ENCODE data around the gene MTSS2.
A peak's percentile ranks its signal among the peaks of the same experiment; 100 is the strongest.

MTSS2 gene

DNA sequence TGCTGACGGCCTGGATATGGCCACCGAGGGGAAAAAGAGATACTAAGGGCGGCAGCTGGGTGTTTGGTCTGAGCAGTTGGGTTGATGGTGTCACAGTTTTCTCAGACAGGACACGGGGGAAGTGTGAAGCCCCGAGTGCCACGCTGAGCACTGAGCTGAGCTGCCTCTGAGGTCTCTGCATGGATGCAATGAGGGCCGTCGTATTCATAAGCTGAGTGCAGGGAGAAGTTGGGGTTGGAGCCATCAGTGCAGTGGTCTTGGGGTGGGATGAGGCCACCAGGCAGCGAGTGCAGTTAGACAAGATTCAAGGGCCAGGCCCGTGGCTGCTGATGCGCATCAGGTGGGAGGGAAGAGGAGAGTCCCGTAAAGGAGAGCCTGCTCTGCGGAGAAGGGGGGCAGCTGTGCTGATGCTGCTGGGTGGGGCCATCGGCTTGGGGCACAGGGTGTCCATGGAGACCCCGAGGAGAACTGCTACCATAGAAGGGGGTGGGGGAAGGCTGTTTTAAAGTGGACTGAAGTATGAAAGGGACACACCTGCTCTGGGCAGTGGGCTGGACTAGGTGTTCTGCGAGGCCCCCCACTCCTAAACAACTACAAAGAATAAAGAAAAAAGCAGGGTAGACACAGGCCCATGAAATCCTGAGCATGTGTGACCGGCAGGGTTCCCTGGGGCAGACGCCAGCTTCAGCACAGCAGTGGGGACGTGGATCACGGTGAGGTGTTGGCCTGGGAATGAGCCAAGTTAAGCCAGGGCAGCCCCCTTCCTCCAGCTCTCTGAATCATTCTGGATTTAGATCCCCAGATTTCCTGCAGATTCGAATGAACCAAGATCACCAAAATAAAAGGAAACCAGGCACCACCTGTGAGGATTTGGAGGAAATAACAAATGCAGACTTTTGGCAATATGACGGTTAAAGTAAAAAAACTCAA, 19.8 kb downstream of the MTSS2 start:
- DNase-seq: peak; percentile 46

DNA sequence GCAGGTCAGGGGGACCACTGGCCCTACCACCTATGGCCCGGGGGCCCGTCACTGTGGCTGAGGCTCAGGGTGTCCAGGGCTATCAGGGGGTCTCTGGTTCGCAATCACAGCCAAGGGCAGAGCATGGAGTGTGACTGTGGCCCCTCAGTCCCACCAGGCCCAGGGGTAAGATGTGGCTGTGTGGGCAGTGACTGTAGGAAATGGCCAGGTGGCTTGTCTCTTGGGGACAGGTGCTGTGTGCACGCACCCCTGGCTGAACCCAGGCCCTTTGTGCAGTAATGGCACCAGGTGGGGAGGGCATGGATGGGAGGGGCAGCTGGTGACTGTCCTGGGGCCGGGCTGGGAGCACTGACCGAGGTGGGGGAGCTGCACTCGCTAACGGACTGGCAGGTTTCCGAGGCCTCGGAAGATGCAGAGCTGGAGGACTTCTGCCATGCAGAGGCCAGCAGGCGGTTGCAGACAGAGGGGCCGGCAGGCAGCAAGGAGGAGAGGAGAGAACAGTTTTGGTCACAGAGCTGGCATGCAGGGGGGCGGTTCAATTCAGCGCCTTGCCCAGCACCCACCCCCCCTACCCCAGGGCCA, 20.6 kb downstream of the MTSS2 start:
- peak; percentile 50 for DNase-seq

DNA sequence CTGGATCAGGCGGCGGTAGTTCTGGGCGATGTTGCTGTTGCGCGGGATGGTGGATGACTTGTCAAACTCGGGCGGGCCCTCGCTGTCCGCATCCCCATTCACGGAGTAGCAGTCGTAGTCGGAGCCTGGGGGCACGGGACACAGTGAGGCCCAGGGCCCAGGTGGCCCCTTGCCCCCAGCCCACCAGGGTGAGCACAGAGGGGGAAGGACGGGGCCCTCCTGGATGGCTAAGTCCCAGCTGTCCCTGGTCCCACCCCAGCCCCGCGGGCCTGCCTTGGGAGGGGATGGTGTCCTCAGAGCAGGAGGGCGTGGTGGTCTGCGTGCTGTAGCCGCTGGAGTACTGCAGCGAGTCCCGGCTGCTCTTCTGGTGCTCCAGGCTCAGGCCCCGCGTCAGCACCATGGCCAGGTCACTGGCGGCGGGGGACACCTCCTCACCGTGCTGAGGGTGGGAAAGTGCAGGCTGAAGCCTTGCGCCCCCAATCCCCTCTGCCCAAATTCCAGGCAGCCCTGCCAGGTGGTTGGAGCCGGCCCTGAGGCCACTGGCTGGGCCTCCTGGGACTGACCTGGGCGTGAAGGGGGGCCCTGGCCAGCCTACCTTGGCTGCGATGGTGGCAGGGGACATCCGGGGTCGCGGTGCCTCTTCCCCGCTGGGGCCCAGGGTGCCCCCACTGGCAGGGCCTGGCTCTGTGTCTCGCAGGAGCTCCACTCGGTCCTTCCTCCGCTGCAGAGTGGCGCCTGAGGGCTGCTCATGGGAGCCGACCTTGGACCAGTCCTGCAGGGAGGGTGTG, 21.3 kb downstream of the MTSS2 start:
- DNase-seq: peak; percentile 28

DNA sequence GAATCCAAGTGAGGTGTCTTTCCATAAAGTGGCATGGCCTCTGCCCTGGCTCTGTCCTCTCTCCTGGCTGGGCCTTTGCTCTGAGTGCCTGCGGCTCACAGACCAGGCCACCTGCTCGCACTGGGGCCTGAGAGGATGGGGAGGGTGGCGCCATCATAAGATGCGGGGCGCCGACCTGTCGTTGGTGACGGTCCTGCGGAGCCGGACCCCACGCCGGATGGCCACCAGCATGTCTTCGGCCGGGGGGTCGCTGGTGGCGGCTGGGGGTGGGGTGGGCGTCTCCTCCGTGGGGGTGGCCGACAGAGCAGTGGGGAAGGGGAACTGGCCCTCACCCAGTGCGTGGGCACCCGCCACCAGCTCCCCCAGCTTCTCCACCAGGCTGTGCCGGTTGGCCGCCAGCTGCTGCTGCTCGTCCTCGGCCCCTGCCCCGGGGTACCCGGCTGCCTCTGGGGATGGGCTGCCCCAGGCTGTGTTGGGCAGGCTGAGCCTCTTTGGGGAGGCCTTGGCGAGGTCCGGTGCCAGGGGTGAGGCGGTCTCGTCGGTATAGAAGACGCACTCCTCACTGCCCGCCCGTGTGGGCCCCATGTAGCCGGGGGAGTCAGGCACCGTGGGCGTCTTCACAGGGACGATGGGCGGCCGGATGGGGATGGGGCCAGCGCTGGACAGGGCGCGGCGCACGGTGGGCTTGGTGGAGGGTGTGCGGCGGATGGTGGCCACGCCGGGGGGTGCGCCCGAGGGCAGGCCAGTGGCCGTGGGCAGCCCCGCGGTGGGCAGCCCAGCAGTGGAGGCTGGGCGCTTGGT, 22.1 kb downstream of the MTSS2 start:
- peak; percentile 18 for DNase-seq

DNA sequence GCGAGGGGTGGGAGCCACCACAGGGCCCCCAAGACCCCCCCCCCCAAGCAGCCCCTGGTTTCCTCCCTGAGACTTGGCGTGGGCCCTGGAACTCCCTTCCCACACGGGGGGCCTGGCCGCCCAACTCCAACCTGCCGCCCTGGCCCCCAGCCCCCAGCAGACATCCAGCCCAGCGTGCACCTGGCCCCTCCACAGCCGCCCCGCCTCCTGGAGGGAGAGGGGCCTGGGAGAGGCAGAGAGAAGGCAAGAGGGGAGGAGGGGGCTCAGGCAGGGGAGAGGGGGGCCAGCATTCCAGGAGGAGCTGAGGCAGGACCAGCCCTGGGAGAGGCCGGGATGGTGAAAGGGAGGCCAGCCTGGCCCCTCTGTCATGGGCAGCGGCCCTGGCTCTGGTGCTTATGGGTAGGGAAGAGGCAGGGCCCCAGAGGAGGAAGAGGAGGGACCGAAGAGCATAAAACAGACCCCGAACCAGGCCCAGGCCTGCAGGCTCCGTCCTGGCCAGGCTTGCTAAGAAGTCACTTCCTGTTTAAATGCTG, 22.8 kb downstream of the MTSS2 start:
- no peak for DNase-seq

DNA sequence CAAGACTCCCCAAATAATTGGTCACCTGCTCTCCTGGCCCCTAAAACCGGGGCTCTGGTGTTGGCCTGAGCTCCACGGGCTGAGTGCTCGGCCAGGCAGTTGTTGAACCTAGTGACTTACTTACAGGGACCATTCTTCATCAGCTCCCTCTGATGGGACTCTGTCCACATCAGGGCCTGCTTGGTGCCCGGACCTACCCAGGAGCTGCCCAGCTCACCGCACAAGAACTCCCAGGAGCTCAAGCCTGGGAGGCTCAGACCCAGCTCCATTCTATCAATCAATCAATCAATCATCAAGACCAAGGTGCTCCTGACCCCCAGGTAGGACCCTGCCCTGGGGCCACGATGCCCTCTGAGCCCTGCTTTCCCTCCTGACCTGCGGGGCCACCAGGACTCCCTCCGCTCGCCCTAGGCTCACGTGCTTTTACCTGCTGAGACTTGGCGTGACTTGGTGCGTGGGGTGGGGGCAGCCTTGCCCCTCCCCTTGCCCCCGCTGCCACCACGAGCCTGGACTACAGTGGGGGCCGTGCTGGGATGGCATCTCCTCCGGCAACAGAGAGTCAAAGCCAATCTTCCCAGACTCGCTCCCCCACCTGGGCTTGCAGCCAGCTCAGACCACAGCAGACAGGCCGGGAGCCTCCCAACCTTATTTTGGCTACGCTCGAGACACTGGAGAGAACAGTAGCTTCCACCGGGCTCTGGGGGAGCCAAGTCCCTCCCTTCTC, 23.8 kb downstream of the MTSS2 start:
- DNase-seq: no peak

DNA sequence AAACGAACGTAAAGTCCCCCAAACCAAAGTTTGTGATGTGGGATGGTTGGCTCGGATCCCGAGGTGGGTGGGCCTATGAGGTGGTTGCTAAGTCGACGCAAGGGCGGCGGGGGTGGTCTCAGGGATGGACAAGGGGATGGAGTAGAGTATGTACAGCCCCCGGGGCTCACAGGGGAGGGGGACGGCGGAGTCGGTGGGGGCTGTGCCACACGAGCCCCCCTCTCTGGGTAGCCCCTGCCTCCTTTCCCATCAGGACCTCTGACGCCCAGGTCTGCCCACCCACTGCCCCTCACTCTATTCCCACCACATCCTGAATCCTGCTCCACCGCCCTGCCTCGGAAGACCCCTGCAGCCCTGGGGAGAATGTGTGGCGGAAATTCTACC, 24.3 kb downstream of the MTSS2 start:
- no peak for DNase-seq

DNA sequence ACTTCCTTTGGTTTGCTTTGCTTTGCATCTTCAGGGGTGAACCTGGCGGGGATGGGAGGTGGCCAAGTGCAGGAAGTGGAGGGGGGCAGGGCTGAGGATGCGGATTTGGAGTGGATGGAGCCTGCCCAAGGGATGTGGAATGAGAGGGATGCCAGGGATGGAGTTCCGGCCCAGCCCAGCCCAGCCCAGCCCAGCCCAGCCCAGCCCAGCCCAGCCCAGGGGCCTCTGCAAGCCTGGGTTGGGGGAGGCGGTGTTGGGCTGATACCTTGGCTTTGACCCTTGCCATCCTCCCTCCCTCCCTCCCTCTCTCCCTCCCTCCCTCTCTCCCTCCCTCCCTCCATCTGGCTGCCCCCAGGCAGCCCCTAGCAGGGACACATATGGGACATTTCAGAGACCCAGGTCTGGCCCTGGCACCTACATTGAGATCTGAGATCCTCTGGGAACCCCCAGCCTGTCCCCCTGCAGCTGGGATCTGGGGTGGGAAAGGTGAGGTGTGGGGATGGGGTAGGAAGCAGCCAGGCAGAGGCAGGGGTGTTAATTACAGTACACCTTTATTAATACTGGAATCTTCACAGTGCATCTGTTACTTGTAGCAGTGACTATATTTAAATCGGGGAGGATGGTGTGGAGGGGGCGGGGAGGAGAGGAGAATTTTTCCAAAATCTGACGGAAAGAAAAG, 25.0 kb downstream of the MTSS2 start:
- no peak for DNase-seq

DNA sequence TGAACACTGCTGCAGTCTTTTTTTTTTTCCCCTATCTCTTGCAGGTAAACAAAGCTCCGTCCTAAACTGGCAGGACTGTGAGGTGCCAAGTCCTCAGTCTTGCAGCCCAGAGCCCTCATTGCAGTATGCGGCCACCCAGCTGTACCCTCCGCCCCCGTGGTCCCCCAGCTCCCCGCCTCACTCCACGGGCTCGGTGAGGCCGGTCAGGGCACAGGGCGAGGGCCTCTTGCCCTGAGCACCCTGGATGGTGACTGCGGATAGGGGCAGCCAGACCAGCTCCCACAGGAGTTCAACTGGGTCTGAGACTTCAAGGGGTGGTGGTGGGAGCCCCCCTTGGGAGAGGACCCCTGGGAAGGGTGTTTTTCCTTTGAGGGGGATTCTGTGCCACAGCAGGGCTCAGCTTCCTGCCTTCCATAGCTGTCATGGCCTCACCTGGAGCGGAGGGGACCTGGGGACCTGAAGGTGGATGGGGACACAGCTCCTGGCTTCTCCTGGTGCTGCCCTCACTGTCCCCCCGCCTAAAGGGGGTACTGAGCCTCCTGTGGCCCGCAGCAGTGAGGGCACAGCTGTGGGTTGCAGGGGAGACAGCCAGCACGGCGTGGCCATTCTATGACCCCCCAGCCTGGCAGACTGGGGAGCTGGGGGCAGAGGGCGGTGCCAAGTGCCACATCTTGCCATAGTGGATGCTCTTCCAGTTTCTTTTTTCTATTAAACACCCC, 25.7 kb downstream of the MTSS2 start:
- DNase-seq: no peak

DNA sequence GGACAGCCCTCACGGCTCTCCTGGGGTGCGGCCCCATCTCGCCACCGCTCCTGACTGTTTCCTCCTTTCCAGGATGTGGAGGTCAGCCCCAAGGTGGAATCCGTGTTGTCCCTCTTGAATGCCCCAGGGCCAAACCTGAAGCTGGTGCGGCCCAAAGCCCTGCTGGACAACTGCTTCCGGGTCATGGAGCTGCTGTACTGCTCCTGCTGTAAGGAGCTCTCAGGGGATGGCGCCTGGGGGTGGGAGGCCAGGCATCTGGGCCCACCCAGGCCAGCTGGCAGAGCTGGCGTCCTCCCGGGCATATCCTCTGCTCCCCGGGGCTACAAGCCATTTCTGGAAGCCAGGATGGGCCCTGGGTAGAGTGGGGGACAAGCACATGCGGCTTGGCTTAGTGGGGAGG, 26.3 kb downstream of the MTSS2 start:
- no peak for DNase-seq

DNA sequence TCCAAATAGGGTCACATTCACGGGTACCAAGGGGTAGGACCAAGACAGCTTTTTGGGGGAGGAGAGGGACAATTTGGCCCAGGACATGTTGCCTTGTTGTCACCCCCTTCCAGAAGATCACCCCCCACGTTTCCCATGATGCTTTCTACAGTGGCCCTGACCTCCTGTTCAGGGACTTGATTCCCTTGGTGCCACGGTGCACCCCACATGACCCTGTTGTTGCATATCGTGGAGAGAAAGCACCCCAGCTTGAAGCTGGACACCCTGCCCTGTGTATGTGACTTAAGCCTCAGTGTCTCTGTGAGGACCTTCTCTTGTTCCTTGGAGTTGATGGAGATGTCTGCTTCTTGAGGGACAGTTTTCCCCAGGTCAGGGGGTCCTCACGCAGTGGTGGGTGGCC, 26.9 kb downstream of the MTSS2 start:
- no peak for DNase-seq

DNA sequence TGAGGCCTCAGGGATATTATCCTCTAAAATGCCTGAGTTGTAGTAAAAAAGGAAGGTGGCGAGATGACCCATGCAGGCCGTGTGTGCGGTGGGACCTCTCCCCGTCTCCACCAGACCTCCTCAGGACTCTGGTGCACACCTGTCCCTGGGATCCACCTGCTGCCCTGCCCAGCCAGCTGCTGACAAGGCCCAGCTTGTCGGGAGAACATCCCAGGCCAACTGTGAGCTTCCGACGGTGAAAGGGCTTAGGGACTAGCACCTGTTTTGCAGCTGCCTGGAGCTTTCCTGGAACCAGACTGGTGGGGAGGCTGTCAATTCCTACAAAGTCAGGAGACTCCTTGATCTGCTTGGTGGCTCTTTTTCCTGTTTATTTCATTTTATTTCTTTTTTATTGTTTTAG, 27.9 kb downstream of the MTSS2 start:
- DNase-seq: no peak

DNA sequence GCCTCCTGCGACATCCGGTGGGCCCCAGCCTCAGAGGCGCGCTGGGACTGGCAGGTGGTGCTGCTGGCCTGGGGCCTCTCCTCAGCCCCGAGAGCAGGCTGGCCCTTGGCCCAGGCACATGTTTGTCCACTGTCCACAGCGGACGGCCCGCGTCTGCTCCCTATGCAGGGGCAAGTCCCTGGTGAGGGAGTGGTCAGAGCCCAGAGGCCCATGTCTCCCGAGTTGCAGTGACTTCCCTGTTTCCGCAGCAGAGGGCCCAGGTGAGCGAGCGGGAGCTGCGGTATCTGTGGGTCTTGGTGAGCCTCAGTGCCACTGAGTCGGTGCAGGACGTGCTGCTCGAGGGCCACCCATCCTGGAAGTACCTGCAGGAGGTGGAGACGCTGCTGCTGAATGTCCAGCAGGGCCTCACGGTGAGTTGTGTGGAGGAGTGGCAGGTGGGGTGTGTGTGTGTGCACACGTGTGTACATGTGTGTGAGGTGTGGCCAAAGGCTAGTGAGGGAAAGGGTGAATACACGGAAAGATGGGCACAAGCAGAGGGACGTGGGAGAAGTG, 29.1 kb downstream of the MTSS2 start:
- DNase-seq: no peak

DNA sequence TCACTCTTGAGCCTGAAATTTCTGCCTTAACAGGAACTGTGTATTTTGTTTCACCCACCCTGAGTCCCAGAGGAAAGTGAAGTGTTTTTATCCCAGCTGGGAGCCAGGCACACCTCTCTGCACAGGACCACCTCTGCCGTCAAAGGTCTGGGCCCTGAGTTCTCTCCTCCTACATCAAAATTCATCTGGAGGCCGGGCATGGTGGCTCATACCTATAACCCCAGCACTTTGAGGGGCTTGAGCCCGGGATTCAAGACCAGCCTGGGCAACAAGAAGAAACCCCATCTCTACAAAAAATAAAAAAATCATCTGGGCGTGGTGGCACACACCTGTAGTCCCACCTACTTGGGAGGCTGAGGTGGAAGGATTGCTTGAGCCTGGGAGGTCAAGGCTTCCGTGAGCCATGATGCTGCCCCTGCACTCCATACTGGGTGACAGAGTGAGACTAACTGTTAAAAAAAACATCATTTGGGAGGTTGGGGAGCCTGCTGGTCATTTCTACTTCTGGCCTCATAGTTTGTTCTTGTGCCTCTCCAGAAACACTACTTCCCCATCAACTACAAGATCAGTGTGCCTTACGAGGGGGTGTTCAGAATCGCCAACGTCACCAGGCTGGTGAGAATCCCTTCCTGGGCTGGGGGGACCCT, 29.7 kb downstream of the MTSS2 start:
- no peak for DNase-seq

DNA sequence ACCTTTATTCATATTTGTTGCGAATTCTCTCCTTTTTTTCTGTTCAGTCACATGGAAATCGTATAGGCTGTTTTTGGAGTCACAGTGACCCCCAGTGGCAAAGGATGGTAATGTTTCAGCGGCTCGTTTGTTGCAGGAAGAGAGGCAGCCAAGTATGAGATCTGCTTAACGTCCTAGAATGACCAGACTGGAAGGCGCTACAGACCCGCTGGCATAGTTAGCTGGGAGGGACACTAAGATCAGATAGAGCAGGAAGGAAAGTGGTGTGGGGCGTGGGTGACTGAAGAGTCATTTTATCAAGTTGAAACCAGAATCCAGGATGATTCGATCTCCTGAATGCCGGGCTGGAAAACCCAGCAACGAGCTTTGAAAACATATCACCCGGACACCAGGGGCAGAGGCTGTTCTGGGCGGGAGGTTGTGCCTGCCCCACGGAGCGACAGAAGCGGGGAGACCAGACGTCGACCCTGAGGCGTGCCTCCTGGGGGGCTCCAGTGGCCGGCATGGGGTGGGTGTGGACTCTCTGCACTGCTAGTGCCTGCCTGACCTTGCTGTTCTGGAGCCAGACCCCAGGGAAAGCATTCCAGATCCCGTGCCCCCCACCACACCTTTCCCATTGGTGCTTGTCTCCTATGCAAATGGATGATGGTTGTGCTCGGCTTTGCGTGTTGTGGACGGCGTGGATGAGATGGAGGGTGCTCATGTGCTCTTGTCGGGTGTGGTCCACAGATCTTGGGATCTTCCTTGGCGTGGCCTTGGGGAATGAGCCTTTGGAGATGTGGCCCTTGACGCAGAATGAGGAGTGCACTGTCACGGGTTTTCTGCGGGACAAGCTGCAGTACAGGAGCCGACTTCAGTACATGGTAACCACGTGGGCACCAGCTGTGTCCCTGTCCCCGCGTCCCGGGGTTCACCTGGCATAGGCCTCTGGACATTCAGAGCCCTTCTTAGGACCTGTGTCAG, 31.8 kb downstream of the MTSS2 start:
- DNase-seq: no peak

DNA sequence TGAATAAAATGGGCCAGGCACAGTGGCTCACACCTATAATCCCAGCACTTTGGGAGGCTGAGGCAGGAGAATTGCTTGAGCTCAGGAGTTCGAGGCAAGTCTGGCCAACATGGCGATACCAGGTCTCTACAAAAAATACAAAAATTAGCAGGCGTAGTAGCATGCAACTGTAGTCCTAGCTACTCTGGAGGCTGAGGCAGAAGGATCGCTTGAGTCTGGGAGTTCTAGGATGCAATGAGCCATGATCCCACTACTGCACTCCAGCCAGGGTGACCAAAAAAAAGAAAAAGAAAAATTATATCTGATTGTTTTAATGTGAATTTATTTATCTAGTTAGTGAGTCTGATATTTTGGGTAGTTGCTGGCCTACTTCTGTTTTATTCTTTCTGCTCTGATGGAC, 32.4 kb downstream of the MTSS2 start:
- DNase-seq: no peak

DNA sequence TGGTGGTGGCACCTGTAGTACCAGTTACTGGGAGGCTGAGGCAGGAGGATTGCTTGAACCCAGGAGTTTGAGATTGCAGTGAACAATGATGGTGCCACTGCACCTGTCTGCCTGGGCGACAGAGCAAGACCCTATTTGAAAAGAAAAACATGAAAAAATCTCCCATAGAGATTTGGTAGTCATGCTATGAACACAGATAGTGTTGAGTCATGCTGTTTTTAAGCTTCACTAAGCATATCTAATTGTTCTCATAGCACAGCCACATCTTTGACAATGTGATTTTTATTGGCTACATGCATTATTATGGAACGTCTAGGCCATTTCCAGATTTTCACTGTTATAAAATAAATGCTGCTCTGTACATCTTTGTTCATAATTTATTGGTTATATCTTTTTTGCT, 33.5 kb downstream of the MTSS2 start:
- no peak for DNase-seq

DNA sequence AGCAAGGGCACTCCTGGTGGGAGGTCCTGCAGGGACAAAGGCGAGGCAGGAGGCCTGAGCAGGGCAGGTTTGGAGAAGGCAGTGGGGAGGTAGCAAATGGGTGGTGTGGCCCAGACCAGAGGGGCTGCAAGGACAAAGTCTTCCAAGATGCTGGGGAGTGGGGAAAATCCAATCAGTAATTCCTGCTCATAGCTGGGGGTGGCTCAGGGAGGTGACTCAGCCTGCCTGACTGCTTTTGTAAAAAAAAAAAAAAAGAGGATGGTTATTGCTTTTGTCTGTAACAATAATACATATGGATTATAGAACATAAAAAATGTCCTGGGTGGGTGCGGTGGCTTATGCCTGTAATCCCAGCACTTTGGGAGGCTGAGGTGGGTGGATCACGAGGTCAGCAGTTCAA, 34.3 kb downstream of the MTSS2 start:
- DNase-seq: no peak

DNA sequence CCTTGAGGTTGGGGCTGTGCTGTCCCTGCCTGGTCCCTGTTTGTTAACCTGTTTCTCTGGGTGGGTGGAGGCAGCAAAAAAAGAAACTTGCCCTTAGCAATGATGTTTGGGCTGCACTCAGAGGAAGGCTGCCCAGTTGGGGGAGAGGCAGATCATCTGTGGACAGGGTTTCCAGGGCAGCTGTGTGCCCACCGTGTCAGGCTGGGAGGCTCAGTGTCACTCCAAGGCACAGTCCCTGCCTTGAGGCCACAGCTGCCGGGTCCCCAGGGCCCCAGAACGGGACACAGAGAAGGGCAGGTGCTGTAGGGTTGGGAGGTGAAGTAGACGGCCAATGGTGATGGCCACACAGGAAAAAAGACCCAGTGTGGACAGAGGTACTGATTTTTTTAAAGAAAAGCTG, 35.6 kb downstream of the MTSS2 start:
- no peak for DNase-seq
